CD4-positive, alpha-beta T cell treated with Interleukin-17A for 1 hour (primary cell): Measurements from ENCODE around the gene RMDN2.
"Not testable (repeated sequence)": the region's sequence is repeated elsewhere in the genome, so short reads cannot be mapped to it uniquely, and the experiment has no call there.

ENCODE experiments used
- DNase-seq: peaks from one replicate; pipeline ENCODE4 v3.0.0-alpha.2; 2020

Gene RMDN2

GRCh38 chr2:37997629-37998028, 72.5 kb downstream of the RMDN2 start:
- DNase-seq: no peak

DNA sequence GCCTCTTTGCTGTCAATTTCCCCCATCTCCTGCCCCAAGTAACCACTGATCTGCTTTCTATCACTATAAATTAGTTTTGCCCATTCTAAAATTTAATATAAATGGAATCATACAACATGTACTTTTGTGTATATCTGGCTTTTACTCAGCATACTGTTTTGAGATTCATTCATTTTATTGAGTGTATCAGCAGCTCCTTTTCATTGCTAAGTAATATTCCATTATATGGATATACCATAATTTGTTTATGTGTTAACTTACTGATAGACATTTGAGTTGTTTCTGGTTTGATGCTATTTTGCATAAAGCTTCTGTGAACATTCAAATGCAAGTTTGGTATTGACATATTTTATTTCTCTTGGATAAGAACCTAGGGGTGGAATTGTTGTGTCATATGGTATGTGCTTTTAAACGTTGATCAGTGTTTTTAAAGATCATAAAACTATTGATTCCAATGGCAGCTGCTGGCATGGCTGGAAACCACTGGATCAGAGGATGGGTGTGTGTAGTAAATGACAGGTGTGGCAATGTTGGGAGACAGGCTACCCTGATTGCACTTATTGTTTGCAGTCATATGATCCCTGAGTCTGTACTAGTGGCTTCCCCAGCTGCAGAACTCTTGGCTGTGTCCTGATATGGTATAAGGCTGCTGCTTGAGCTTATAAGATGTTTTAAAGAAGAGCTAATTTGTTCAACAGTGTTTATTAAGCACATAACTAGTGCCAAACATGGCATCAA, 75.6 kb downstream of the RMDN2 start:
- no peak for DNase-seq

DNA sequence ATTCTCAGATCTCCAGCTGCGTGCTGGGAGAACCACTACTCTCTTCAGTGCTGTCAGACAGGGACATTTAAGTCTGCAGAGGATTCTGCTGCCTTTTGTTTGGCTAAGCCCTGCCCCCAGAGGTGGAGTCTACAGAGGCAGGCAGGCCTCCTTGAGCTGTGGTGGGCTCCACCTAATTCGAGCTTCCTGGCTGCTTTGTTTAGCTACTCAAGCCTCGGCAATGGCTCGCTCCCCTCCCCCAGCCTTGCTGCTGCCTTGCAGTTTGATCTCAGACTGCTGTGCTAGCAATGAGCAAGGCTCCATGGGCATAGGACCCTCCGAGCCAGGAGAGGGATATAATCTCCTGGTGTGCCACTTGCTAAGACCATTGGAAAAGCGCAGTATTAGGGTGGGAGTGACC, 85.1 kb downstream of the RMDN2 start:
- DNase-seq: not testable (repeated sequence)

- no peak for DNase-seq
Measured at GRCh38 chr2:38010995-38011394, 85.9 kb downstream of the RMDN2 start.

DNA sequence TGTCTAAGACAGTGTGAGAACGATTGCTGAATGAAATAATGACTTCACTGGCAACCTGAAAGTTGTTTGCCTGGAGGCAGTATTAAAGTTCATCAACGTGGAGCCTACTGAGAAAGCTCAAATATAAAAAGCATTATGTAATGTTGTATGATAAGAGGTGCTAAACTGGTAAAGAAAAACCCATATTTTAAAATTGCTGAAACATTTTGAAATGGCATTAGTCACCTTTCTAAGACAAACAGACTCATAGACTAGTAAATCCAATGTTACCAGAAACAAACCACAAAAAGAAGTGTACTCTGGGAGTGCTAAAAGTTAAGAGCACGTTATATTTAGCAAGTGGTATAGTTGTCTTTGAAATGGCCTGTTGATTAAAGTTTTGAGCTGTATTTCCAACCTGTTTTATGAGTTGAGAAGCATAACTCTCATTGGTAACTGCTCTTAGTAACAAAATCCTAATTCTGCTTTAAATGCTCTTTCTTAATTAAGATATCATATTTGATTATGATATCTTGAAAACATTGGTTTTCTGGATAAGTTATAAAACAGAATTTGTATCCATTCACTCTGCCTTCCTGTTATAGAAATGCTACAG, 88.2 kb downstream of the RMDN2 start:
- no peak for DNase-seq

GRCh38 chr2:38016219-38016618, 91.1 kb downstream of the RMDN2 start:
- DNase-seq: no peak

DNA sequence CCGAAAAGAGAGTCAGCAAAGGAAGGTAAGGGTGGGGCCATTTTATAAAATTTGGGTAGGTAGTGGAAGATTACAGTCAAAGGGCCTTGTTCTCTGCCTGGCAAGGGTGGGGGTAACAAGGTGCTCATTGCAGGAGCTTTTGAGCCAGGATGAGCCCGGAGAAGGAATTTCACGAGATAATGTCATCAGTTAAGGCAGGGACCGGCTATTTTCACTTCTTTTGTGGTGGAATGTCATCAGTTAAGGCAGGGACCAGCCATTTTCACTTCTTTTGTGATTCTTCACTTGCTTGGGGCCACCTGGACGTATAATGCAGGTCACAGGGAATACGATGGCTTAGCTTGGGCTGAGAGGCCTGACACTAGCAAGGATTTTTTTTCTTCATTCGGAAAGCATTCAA, 92.7 kb downstream of the RMDN2 start:
- DNase-seq: no peak

DNA sequence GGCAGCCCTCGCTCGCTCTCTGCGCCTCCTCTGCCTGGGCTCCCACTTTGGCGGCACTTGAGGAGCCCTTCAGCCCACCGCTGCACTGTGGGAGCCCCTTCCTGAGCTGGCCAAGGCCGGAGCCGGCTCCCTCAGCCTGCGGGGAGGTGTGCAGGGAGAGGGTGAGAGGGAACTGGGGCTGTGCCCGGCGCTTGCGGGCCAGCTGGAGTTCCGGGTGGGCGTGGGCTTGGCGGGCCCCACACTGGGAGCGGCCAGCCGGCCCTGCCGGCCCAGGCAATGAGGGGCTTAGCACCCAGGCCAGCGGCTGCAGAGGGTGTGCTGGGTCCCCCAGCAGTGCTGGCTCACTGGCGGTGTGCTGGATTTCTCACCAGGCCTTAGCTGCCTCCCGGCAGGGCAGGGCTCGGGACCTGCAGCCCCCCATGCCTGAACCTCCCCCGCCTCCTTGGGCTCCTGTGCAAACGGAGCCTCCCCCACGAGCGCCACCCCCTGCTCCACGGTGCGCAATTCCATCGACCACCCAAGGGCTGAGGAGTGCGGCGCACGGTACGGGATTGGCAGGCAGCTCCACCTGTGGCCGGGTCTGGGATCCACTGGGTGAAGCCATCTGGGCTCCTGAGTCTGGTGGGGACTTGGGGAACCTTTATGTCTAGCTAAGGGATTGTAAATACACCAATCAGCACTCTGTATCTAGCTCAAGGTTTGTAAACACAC, 95.4 kb downstream of the RMDN2 start:
- not testable (repeated sequence) for DNase-seq

DNA sequence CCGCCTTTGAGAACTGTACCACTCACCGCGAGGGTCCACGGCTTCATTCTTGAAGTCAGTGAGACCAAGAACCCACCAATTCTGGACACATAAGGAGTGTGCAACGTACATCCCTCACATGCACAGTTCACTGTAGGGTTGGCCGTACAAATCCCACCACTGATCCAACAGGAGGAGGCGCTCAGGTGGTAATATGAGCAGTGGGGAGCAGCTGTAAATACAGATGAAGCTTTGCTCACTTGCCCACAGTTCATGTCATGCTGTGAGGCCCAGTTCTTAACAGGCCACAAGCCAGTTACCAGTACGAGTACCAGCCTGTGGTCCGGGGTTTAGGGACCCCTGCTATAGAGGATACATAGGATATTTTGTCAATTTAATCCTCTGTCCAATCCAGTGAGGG, 96.5 kb downstream of the RMDN2 start:
- DNase-seq: no peak

GRCh38 chr2:38026846-38027245, 101.8 kb downstream of the RMDN2 start:
- no peak for DNase-seq

DNA sequence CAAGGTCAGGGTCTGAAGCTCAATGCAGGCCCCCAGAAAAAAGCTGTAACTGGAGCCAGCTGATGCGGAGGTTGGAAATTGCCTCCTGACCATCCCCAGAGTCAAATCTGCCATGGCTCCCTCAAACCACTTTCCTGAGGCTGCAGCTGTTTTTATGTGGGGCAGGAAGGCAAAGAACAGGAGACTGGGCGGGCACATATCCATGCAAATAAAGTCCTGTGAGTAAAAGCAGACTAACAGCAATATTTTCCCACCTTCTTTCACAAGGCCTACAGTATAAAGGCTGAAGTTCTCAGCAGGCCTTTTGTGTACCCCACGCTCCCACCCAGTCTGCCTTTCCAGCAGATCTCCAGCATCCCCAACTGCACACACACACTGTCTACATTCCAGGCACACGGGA, 103.7 kb downstream of the RMDN2 start:
- DNase-seq: no peak

DNA sequence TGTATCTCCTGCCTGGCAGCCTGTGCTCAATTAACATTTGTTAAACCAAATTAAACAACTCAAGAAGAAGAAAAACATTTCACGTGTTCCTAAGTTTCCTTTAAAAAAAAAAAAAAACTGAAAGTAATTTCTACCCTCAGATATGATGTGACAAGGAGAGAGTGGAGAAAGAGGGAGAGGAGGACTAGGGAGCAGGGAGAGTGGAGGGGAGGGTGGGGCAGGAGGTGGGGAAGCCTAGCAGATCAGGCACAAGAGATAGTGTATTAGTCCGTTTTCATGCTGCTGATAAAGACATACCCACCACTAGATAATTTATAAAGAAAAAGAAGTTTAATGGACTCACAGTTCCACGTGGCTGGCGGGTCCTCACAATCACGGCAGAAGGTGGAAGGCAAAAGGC, 104.4 kb downstream of the RMDN2 start:
- DNase-seq: no peak

GRCh38 chr2:38030635-38031355, 105.7 kb downstream of the RMDN2 start:
- no peak for DNase-seq

- DNase-seq: no peak
Measured at GRCh38 chr2:38032946-38033345, 107.9 kb downstream of the RMDN2 start.

GRCh38 chr2:38033646-38034045, 108.6 kb downstream of the RMDN2 start:
- DNase-seq: no peak

DNA sequence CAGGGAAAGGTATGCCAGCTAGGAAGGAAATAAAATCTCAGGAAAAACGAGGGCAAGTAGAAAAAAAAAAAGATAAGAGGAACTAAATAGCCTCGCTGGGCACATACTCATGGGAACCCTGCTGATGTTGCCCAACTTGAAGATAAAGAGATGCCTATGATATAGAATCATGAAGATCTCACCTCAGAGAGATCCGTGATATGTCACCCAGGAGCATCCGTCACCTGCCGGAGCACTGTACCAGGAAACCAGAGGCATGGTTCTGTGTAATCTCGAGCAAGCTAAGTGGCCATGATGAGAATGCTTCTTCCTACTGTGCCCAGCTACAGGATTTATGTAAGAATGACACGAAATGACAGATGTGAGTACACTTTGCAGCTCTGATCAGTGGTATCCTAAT, 110.9 kb downstream of the RMDN2 start:
- DNase-seq: no peak

GRCh38 chr2:38037325-38037724, 112.2 kb downstream of the RMDN2 start:
- DNase-seq: no peak

DNA sequence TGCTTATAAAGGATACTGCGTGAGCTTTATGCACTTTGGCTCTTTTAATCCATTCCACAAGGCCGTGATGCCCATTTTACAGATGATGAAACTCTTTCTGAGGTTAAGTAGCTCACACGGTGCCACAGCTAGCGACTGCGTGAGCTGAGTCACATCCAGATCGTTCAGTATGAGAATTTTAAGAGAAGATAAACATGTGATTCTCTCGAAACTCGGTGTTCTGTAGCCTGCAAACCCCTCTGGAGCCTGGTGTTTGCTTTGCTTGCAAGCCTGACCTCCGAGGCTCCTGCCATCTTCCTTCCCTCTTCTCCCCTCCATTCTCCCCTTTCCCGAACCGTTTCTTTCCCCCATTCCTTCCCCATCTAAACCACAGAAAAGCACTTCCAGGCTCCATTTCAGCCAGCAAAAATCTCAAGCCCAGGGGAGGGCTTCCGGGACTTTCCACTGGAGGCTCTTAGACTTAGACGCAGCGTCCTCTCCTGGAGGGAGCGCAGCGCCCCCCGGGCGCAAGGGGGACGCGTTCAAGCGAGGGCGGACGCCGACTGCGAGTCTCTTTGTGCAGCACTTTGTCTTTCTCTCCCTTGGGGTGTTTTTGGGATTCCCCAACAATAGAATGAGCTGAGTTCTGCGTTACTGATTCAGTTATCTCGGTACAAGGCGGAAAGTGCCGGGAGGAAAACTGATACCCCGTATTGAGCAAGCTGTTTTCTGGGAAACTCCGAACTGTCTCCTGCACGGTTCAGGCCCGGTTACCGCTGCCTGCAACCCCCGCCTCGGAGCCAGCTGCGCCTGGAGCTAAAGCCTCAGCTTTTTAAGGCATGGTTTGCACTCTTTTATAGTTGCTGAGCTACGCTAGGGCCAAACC, 112.9 kb downstream of the RMDN2 start:
- no peak for DNase-seq

DNA sequence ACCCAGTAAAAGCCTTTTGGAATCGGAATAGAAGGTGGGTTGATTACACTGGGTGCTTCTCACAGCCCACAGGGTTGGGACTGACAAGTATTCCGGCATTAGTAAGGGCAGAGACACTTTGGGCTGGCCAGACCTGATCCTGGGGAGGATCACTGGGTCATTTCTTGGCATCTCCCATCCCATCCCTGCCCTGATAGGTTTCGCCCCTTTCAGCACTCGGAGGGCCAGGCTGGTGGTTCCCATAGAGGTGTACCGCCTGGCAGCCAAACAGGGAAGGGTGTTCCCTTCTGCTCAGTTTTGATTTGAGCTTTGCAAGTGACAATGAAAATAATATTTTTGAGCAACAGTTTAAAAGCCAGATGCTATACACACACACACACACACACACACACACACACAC, 113.6 kb downstream of the RMDN2 start:
- DNase-seq: no peak

- no peak for DNase-seq
Measured at GRCh38 chr2:38039121-38039910, 114.2 kb downstream of the RMDN2 start.

GRCh38 chr2:38045811-38046210, 120.7 kb downstream of the RMDN2 start:
- no peak for DNase-seq

DNA sequence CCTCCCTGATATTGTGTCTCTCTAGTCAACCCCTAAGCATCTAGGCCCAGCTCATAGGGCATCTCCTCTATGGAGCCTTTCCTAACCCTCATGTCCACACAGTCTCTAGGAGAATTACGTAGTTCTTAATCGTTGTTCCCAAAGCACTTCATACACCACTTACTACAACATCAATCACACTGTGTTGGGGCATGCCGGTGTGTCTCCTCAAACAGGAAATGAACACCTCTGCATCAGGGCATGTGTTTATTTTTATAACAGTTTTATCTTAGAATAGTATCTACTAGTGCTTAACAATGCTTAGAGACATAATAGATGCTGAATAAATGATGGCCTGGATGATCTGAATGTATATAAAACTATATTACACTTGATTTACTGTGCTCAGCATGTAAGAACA, 131.1 kb downstream of the RMDN2 start:
- no peak for DNase-seq
